Bone marrow (tissue), 2 donors: Measurements from ENCODE around the gene RPL18.
A peak's percentile ranks its signal among the peaks of the same experiment; 100 is the strongest.
"Not testable (repeated sequence)": the region's sequence is repeated elsewhere in the genome, so short reads cannot be mapped to it uniquely, and the experiment has no call there.

ENCODE experiments used
- DNase-seq, 2 donors: peaks; one replicate each; lab custom pipeline; 2025; lab: John Stamatoyannopoulos, UW

The RPL18 gene

GRCh38 chr19:48618916-48619691, at the start of gene RPL18, which contains the start of gene SPHK2:
Gene RPL18 (minus strand): TSS chr19:48619178. CDS start chr19:48619143, 35 bp downstream.
Gene SPHK2 (plus strand): TSS chr19:48619506. CDS start chr19:48620515, 1,009 bp downstream.
- peak; percentile 94 to 100 for DNase-seq

DNA sequence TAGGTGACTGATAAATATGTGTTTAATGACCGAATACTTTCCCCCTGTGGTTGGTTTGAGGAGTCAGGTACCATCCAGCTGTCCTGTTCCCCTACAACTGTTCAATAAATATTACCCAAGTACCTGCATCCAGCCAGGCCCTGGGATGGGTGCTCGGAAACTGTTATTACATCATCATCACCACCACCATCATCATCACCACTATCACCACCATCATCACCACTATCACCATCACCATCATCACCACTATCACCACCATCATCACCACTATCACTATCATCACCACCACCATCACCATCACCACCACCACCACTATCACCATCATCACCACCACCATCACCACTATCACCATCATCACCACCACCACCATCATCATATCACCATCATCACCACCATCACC, 49.8 kb upstream of the RPL18 start:
- DNase-seq: no peak

DNA sequence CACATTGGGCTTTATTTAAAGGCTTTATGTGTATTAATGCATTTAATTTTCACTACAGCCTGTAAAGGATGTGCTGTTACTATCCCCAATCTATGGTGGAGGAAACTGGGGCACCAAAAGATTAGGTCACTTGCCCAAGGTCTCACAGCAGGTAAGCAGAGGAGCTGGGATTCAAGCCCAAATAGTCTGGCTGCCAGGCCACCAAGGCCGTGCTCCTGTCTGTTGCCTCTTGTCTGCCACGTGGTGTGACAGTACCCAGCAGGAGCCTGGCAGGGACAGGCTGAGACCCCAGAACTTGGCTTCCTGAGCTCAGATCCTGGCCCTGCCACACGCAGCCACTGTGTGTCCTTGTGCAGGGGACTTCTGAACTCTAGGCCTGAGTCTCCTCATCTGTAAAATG, 49.4 kb upstream of the RPL18 start:
- no peak for DNase-seq

- no peak for DNase-seq
Observed at GRCh38 chr19:48665786-48666185, 46.8 kb upstream of the RPL18 start.

DNA sequence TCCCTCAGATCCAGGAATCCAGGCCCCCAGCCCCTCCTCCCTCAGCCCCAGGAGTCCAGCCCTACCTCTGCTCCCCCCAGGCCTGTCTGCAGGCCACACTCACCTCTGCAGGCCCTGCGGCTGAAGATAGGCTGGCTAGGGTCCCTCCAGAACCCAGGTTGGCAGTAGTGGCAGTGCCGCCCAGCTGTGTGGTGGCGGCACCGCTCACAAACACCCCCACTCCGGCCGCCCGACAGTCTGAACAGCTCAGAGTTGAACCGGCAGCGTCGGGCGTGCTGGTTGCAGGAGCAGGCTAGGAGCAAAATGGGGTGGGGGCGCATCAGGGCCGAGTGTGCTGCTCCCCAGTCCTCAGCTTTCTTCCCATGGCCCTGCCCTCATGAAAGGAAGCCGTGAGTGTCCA, 45.5 kb upstream of the RPL18 start:
- DNase-seq: no peak

DNA sequence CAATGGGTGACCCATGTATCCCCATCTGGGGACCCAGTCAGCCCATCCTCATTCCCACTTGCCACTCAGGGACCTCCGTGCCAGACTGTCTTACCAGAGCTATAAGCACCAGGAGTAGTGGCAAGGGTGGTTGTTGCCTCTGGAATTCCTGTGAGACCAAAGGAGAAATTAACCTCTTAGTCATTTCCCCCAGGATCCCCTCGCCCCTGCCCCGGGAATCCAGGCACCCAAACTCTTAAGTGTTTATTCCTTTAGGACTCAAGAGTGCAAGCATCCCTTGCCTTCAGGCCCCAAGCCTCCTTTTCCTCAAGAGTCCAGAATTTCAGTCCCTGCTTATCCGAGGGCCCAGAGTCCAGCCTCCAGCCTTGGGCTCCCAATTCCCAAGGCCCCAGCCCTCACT, 44.7 kb upstream of the RPL18 start:
- DNase-seq: no peak

GRCh38 chr19:48661711-48662090, 42.7 kb upstream of the RPL18 start:
- DNase-seq: no peak

GRCh38 chr19:48660852-48661710, 42.1 kb upstream of the RPL18 start:
- DNase-seq: peak; percentile 58 to 96

DNA sequence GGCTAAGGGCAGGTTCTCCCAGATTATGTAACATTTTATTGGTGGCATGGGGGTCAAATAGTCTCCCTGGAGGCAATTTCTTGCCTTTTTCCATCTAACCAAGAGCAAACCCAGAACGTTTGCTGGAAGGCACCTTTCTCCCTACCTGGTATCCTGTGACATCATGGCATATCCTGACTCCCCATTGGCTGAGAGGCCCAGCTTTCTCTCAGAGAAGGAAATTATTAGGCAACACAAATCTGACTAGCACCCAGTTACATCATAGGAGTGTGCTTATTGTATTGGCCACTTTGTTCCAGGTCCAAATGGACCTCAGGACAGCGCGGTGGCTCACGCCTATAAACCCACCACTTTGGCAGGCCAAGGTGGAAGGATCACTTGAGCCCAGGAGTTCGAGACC, 40.8 kb upstream of the RPL18 start:
- DNase-seq: no peak

DNA sequence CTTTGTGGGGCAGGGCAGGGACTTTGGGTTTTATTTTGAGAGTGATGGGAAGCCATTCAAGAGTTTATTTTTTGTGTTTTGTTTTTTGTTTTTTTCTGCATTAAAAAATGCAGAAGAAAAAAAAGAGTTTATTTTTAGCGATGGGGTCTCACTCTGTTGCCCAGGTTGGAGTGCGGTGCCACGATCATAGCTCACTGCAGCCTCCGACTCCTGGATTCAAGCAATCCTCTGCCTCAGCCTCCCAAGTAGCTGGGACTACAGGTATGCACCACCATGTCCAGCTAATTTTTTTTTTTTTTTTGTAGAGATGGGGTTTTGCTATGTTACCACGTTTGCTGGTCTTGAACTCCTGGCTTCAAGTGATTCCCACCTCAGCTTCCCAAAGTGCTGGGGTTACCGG, 39.5 kb upstream of the RPL18 start:
- DNase-seq: no peak

GRCh38 chr19:48657828-48658227, 38.9 kb upstream of the RPL18 start:
- not testable (repeated sequence) for DNase-seq

DNA sequence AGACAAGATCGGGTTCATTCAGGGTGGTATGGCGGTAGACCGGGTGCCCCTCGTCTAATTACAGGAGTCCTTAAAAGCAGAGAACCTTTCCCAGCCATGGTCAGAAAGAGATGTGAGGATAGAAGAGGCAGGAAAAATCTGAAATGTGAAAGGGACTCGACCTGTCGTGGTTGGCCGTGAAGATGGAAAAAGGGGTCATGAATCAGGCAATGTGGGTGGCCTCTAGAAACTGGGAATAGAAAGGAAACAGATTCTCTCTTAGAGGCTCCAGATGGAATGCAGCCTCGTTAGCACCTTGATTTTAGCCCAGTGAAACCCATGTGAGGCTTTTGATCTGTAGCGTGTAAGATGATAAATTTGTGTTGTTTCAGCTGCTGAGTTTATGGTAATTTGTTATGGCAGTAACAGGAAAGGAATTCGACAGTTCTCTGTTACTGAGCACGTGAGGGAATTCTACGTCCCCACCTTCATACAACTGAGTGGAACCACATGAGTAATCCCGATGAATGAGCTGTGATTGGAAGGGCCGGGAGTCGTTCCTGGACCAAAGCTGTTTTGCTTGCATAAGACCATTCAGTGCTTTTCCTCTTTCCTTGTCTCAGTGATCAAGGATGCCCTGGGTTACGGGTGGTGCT, 38.0 kb upstream of the RPL18 start:
- DNase-seq: no peak

GRCh38 chr19:48654299-48655059, 35.5 kb upstream of the RPL18 start:
- no peak for DNase-seq

GRCh38 chr19:48651683-48652048, 32.7 kb upstream of the RPL18 start:
- DNase-seq: no peak

- DNase-seq: no peak
Observed at GRCh38 chr19:48650974-48651682, 32.1 kb upstream of the RPL18 start.

DNA sequence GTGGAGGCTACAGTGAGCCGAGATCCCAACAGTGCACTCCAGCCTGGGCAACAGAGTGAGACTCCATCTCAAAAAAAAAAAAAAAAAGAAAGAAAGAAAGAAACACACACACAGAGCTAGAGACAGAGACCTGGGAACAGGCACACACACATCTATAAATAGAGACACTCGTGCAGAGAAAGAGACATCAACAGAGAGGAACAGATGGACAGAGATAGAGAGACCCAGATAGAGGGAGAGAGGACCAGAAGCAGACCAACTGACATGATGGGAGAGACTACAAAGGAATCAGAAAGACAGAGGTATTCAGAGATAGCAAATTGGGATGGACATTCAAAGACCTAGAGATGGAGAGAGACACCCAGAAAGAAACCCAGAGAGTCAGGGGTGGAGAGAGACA, 29.2 kb upstream of the RPL18 start:
- no peak for DNase-seq

DNA sequence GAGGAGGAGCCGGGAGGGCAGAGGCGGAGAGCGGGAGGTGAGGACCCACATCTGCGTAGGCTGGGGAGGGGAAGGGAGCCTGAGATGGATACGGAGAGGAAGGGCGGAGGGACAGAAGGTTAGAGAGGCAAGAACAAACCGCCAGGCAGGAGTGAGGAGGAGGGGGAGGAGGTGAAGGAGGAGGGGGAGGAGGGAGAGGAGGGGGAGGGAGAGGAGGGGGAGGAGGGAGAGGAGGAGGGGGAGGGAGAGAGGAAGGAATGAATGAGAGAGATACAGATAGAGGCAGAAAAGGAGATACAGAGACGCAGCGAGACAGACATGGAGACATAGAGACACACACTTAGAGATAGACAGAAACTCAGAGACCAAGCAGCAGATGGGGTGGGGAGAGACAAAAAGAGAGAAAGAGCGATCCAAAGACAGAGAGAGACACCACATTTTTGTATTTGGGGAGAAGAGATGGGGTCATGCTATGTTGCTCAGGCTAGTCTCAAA, 27.8 kb upstream of the RPL18 start:
- no peak for DNase-seq

DNA sequence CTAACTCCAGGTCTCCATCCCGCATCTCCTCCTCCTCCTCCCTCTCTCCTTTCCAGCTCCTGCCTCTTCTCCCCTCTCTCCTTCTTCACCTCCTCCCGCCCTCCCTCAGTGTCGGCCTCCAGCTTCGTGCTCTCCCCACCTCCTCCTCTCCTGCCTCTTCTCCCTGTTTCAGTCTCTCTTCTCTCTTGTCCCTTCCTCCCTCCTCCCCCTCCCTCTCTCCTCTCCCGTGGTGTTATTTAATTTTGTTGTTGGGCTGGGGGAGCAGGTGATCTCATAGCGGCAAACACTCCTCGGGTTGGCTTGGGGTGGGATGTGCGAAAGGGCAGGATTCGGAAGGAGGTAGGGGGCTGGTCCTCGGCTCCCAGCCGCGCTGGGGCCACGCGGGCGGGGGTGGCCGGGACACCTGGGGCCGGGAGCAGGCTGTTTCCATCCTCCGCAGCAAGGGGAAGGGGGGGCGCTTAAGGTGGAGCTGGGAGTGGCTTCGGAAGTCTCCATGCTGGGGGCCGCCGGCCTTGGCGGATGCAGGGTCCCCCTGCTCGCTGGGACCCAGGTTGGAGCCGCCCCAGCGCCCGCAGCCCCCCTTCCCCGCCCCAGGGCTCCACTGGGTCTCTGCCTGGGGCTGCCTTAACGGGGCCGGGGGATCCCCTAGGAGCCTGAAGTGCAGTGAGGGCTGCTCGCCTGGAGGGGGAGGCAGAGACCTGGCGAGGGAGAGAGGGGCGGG, 27.2 kb upstream of the RPL18 start, which contains the start of gene CA11:
Gene CA11 (minus strand): TSS at position 187 of the 721 bp plus-strand sequence. CDS start 555 bp downstream, outside the sequence.
- peak; percentile 60 to 81 for DNase-seq

- no peak for DNase-seq
Observed at GRCh38 chr19:48645620-48646000, 26.6 kb upstream of the RPL18 start.
